GM21619 (cell line): ENCODE data around the gene RNF103.
A peak's percentile ranks its signal among the peaks of the same experiment; 100 is the strongest.

Experiments used
- ATAC-seq: cut with Tn5 transposase; IDR thresholded peaks from one replicate; pipeline ENCODE4 v1.9.1; 2021; ENCODE audit not compliant: unreplicated experiment

The RNF103 gene

DNA sequence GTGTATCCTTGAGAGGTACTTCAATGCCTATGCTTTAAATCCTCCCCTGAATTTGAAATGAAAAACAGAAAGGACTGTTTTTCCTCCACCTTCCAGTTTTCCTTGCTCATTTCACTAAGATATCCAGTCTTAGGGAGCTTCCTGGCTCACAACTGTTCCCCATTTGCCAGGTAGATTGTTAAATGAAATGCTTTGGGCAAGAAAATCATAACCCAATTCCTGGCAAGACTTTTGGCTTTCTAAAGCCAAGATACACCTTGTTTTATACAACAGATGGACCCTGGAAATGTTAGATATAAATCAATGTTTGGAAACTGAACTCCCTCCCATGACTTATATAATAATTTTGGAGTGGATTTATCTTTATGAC, 56.9 kb downstream of the RNF103 start:
- no peak for ATAC-seq

DNA sequence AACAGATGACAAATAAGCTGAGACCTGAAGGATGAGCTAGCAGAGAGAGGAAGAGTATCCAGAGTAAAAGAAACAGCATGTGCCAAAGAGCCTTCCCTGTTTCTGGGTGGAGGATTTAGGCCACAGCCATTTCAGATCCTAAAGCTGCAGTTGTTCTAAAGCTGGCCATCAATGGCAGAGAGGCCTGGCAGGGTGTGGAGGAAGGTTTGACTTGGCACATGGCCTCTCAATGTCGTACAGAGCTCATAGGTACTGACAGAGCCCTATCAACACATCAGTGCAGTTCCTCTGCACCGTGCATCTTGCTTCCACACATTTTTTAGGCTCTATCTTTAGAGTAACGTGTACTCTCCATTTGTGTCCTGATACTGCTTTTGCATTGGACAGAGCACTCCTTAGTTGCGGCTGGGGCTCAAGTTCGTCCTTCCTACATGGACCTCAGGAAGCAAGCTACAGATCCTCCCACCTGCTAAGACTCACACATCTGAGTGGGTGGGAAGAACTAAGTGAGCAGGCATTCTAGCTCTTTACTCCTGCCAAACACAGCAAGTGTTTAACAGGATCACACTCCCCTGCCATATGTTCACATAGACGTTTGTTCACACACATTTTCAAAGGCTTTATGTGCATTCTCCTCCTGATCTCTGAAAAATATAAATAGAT, 57.4 kb downstream of the RNF103 start:
- ATAC-seq = no peak

DNA sequence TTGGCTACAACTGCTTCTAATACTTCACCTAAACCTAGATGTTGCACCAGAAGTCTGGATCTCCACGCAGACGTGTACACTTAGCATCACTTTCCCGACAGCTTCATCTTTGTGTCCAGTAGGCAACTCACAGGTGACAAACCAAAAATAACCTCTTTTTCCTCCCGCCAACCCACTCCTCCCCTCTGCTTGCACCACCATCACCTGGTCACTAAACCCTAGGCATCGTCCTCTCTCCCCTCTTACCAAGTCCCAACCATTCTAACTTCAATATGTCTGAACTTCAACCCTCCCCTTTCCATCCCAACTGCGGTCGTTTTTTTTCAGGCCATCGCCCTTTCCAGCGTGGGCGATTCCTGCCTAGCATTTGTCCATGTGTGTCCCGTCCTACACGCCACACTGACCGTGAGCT, 60.0 kb downstream of the RNF103 start:
- ATAC-seq = no peak

DNA sequence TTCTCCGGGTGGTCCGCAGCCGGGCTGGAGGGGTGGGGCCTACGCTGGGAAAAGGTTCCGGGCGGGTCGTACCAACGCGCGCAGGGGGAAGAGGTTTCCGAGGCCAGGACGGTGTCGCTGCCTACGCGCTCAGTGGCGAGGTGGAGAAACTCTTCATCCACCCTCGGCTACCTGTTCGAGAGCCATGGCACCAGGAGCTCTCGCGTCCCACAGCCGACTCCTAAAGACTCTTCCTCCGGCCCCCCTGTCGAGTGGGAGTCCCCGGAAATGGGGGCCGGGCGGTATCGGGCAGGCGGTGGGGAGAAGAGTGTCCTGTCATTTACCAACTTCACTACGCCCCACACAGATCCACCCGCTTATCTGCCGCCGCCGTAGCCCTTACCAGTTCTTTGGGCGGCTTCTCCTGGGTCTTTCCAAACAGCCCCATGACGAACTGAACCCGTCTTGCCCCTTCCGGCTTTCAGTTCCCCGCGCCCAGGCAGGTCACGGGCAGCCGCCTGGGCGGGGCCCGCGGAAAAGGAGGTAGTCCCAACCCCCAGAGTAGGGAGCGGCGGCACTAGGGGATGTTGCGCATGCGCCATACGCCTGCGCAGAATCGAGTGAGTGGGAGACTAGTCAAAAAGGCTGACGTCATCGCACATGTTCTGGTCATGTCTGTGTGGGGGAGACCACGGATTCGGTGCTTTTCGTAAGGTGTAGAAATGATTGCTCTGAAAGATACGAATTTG, 60.6 kb downstream of the RNF103 start, which contains the start of gene CHMP3:
TSS of gene CHMP3 (minus strand) at position 522 of the 728 bp plus-strand sequence. CDS start at position 427, 95 bp downstream.
- peak; percentile 85 for ATAC-seq

DNA sequence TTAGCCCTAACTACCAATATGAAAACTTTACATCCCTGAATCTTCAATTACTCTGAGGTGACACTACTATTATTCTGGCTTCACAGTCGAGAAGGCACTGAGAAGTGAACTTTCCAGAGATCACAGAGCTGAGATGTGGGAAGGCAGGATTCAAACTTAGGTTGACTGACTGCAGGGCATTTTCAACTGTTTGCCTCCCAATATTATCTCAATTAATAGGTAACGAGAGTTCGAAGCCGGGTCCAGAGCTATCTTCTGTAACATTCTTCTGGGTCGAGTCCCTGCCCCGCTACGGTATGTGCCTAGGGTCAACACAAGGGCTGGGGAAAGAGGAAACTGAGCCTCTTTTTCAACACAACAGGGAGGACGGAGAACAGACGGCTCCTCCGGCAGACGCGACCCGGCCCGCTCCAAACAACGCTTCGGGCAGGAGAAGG, 61.2 kb downstream of the RNF103 start:
- ATAC-seq = no peak

DNA sequence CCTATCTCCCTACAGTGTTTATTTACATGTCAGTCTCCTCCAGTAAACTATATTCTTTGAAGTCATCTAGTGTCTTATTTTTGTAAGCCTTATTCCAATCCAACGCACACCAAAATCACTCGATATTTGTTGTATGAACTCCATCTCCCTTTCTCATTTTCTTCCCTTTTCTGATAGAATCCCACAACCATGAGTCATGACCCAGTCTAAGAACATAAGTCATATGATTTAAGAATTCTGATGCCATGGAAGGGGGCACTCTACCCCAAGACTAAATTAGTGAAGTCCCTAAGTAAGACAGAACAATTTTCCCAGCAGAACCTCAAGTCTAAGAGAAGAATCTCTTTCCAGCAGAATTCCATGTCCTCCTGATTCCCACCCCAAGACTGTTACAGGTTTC, 65.8 kb downstream of the RNF103 start:
- ATAC-seq = no peak

DNA sequence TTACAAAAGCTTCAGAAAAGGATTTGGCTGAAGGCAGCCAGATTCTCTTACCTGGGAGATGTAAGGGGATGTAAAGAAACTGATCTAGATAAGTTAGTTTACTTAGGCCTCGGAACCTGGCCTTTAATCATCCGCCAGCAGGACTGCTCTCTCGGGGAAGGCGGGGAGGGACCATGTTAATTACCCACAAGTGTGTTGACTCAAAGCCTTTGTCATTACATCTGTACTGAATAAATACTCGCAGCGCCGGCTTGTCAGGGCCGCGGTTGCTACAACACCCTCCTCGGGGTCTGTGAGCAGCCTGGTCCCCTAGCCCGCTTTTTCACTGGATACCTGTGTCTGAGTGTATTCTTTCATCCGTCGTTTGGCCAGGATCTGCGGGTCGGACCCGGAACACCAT, 67.2 kb downstream of the RNF103 start:
- ATAC-seq = no peak
